OCI-LY3 (cell line): ENCODE measurements around the gene SLC22A3.
"Not testable (repeated sequence)": the region's sequence is repeated elsewhere in the genome, so short reads cannot be mapped to it uniquely, and the experiment has no call there.

Experiments used
- H2AFZ ChIP-seq: fragments of 200-600, 300-600 bp; shearing (Covaris generic); 2 replicates; pipeline ENCODE4 v1.6.0; 2014; ENCODE audit warnings: antibody characterized with exemption, low read depth, low read length
- H3K27ac ChIP-seq: fragments of 200-600, 300-600 bp; sonication (generic); 2 replicates; pipeline ENCODE4 v1.5.1; 2014; ENCODE audit warnings: mild to moderate bottlenecking, low read length, moderate library complexity, mixed read lengths
- H3K27me3 ChIP-seq: fragments of 200-600, 300-600 bp; sonication (generic); 2 replicates; pipeline ENCODE4 v1.6.1; 2014; ENCODE audit warnings: low read depth, low read length, mixed read lengths
- H3K36me3 ChIP-seq: fragments of 200-600, 300-600 bp; sonication (generic); replicated peaks from 2 replicates; pipeline ENCODE3; 2014; ENCODE audit warnings: low read depth, low read length, mixed read lengths
- H3K4me1 ChIP-seq: fragments of 300-600, 200-600 bp; sonication (generic); 2 replicates; pipeline ENCODE4 v1.6.1; 2014; ENCODE audit warnings: low read length, mixed read lengths
- H3K4me2 ChIP-seq: fragments of 200-600, 300-600 bp; sonication (generic); 2 replicates; pipeline ENCODE4 v1.6.1; 2014; ENCODE audit warnings: low read length, mixed read lengths
- H3K4me3 ChIP-seq: fragments of 300-600, 200-600 bp; sonication (generic); 2 replicates; pipeline ENCODE4 v1.5.1; 2014; ENCODE audit warnings: antibody characterized with exemption, mild to moderate bottlenecking, low read length, moderate library complexity
- H3K79me2 ChIP-seq: fragments of 300-600, 200-600 bp; shearing (Covaris generic); 2 replicates; pipeline ENCODE4 v1.6.1; 2014; ENCODE audit warnings: mild to moderate bottlenecking, low read length, mixed read lengths
- H3K9ac ChIP-seq: fragments of 300-600, 200-600 bp; shearing (Covaris generic); 2 replicates; pipeline ENCODE4 v1.6.0; 2014; ENCODE audit warnings: mild to moderate bottlenecking, low read length, moderate library complexity
- H3K9me3 ChIP-seq: fragments of 200-600, 300-600 bp; shearing (Covaris generic); 2 replicates; pipeline ENCODE4 v1.6.1; 2014; ENCODE audit warnings: low read length, mixed read lengths; ENCODE audit not compliant: insufficient read depth
- H4K20me1 ChIP-seq: fragments of 200-600, 300-600 bp; sonication (generic); 2 replicates; pipeline ENCODE4 v1.6.1; 2016; ENCODE audit warnings: low read length, mixed read lengths; ENCODE audit not compliant: insufficient read depth
- EZH2phosphoT487 ChIP-seq: fragments of 200-600 bp; shearing (Covaris generic); IDR thresholded peaks from 2 replicates; pipeline ENCODE4 v1.6.1; 2018; ENCODE audit warnings: antibody characterized with exemption, mixed run types, low read depth
- TF ChIP-seq, protein P1 (sequence below): fragments of 200-600, 300-600 bp; sonication (generic); IDR thresholded peaks from 2 replicates; pipeline ENCODE4 v1.5.1; 2014; ENCODE audit warnings: antibody characterized with exemption, low read length, low read depth

SLC22A3 gene

DNA sequence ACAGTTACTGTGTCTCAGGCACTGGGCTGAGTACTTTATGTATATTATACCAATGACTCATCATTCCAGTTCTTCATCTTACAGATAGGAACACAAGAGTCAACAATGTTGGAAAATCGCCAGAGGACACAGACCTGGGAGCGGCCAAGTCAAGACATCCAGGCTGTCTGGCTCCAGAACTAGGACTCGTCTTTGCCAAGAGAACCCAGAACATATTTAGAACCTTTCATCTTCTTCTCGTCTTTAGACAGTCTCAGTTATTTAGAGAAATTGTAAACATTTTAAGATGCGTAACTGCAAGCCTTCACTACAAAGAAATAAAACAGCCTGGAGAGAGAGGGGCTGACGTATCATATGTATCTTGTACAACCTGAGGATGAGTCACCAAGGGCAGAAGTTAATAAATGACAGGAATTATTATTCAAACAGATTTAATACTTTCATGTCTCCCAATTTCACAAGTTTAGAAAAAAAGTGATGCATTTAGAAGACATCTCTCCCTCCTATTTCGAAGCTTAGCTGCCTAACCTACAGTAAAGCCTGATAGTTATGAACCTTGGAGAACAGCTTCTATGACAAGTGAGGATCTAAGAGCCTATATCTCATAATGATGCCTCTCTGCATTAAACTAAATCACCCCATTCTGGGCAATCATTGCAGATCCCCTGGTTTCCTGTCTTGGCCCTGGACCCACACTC, 43.4 kb downstream of the SLC22A3 start:
- Histone ChIP-seq H3K27me3 (peaks cover 2% of the 10 kb centered on the region; the same call in 1 of the 2 replicates), H3K4me3 (no peak overlapping the region), H3K36me3 (no peaks in the 10 kb centered on the region), H3K9me3 (no peaks in the 10 kb centered on the region), H3K9ac (no peak overlapping the region), H2AFZ (no peak overlapping the region), H3K4me2 (no peak overlapping the region), H3K27ac (no peak overlapping the region), H4K20me1 (no peaks in the 10 kb centered on the region), H3K79me2 (no peaks in the 10 kb centered on the region), H3K4me1 (no peaks in the 10 kb centered on the region)
- TF ChIP-seq, protein P1, sequence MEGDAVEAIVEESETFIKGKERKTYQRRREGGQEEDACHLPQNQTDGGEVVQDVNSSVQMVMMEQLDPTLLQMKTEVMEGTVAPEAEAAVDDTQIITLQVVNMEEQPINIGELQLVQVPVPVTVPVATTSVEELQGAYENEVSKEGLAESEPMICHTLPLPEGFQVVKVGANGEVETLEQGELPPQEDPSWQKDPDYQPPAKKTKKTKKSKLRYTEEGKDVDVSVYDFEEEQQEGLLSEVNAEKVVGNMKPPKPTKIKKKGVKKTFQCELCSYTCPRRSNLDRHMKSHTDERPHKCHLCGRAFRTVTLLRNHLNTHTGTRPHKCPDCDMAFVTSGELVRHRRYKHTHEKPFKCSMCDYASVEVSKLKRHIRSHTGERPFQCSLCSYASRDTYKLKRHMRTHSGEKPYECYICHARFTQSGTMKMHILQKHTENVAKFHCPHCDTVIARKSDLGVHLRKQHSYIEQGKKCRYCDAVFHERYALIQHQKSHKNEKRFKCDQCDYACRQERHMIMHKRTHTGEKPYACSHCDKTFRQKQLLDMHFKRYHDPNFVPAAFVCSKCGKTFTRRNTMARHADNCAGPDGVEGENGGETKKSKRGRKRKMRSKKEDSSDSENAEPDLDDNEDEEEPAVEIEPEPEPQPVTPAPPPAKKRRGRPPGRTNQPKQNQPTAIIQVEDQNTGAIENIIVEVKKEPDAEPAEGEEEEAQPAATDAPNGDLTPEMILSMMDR = no peak
- no peak for TF ChIP-seq EZH2phosphoT487

- not testable (repeated sequence) for H3K9me3 ChIP-seq, H3K36me3 ChIP-seq, H3K27me3 ChIP-seq, H3K79me2 ChIP-seq, H2AFZ ChIP-seq, H3K4me2 ChIP-seq, H3K9ac ChIP-seq, H4K20me1 ChIP-seq, H3K4me3 ChIP-seq, H3K27ac ChIP-seq, H3K4me1 ChIP-seq
Observed at GRCh38 chr6:160393442-160393841, 45.3 kb downstream of the SLC22A3 start.

- Histone ChIP-seq H2AFZ (no peak overlapping the region), H3K27ac (no peak overlapping the region), H3K9ac (no peak overlapping the region)
Observed at GRCh38 chr6:160393891-160394653, 45.9 kb downstream of the SLC22A3 start.

GRCh38 chr6:160394654-160395035, 46.5 kb downstream of the SLC22A3 start:
- no peaks in the 10 kb centered on the region for H3K79me2 ChIP-seq
- H3K27ac ChIP-seq = no peak overlapping the region
- no peak overlapping the region for H3K9ac ChIP-seq
- H2AFZ ChIP-seq = no peak overlapping the region
- H4K20me1 ChIP-seq = no peaks in the 10 kb centered on the region
- H3K36me3 ChIP-seq = no peaks in the 10 kb centered on the region
- no peak overlapping the region for H3K4me3 ChIP-seq
- TF ChIP-seq, protein P1 = no peak
- TF ChIP-seq EZH2phosphoT487 = no peak
- no peaks in the 10 kb centered on the region for H3K9me3 ChIP-seq
- no peaks in the 10 kb centered on the region; the same call in 1 of the 2 replicates for H3K4me1 ChIP-seq
- peaks cover under 1% of the 10 kb centered on the region; the same call in 1 of the 2 replicates for H3K27me3 ChIP-seq
- no peak overlapping the region for H3K4me2 ChIP-seq

More at GRCh38 chr6:160393891-160394653, 45.9 kb downstream of the SLC22A3 start:
- H3K4me1 ChIP-seq = no peaks in the 10 kb centered on the region; the same call in 1 of the 2 replicates
- H3K79me2 ChIP-seq = no peaks in the 10 kb centered on the region
- no peaks in the 10 kb centered on the region for H3K9me3 ChIP-seq
- no peaks in the 10 kb centered on the region for H3K36me3 ChIP-seq
- H3K4me3 ChIP-seq = no peak overlapping the region
- H3K4me2 ChIP-seq = no peak overlapping the region
- TF ChIP-seq, protein P1 = no peak
- no peak for TF ChIP-seq EZH2phosphoT487
- no peaks in the 10 kb centered on the region for H4K20me1 ChIP-seq
- peaks cover 2% of the 10 kb centered on the region; the same call in 1 of the 2 replicates for H3K27me3 ChIP-seq
